ENCODE measurements around the gene DNAJB1. TPM values are rescaled to one million over a fixed set of nuclear protein-coding genes. Genes with fewer than 3 reads are reported as not detected.
A peak's percentile ranks its signal among the peaks of the same experiment; 100 is the strongest.

Gene DNAJB1
- total RNA-seq, 1 experiment from 2014 or later: 79.5 TPM

GRCh38 chr19:14561847-14562351, 43.7 kb upstream of the DNAJB1 start:
- ChIA-PET POLR2A (no interaction called here), CTCF (no interaction called here)
- no peak for TF ChIP-seq CTCF (IDR thresholded peaks at IDR 0.05; ENCODE audit: insufficient read depth in 1 of 2, low read depth in 1 of 2, low read length in 1 of 2, severe bottlenecking in 1 of 2, unreplicated experiment in 1 of 2)
- Mint-ChIP-seq H3K4me1 (ENCODE audit: low read depth, unreplicated experiment) (no peaks in the 10 kb centered on the region), H3K4me3 (ENCODE audit: unreplicated experiment) (no peak overlapping the region), H3K27me3 (ENCODE audit: insufficient read depth, unreplicated experiment) (no peaks in the 10 kb centered on the region), H3K27ac (ENCODE audit: unreplicated experiment) (peak overlapping the region; percentile 55), H3K9me3 (ENCODE audit: unreplicated experiment) (no peaks in the 10 kb centered on the region), H3K36me3 (ENCODE audit: insufficient read depth, unreplicated experiment) (peaks cover 40% of the 10 kb centered on the region)
- H3K9me3 ChIP-seq: no peaks in the 10 kb centered on the region
- intact Hi-C loops (cut with micrococcal nuclease; ENCODE audit: unreplicated experiment): no loop called here
- no peak for DNase-seq
- no peaks in the 10 kb centered on the region for H3K4me1 ChIP-seq
- BruUV-seq (replicated peaks): no TSS peak
- no peaks in the 10 kb centered on the region for H3K27me3 ChIP-seq (replicated peaks; ENCODE audit: control insufficient read depth, insufficient read depth, low read length)
- H3K4me3 ChIP-seq (ENCODE audit: low read depth, low read length): no peak overlapping the region
- H3K36me3 ChIP-seq (ENCODE audit: control insufficient read depth, insufficient read depth, low read length): peaks cover 1% of the 10 kb centered on the region; the same call in 1 of the 2 replicates

GRCh38 chr19:14561249-14561648, 43.1 kb upstream of the DNAJB1 start:
- H3K36me3 ChIP-seq (ENCODE audit: control insufficient read depth, insufficient read depth, low read length): peaks cover 2% of the 10 kb centered on the region; the same call in 1 of the 2 replicates

GRCh38 chr19:14560776-14561108, 42.5 kb upstream of the DNAJB1 start:
- H3K27ac Mint-ChIP-seq (ENCODE audit: unreplicated experiment): no peak overlapping the region
- no peaks in the 10 kb centered on the region for H3K27me3 ChIP-seq (replicated peaks; ENCODE audit: control insufficient read depth, insufficient read depth, low read length)
- no peak for DNase-seq
- peaks cover 43% of the 10 kb centered on the region for H3K36me3 Mint-ChIP-seq (ENCODE audit: insufficient read depth, unreplicated experiment)
- H3K27me3 Mint-ChIP-seq (ENCODE audit: insufficient read depth, unreplicated experiment): no peaks in the 10 kb centered on the region
- CTCF ChIA-PET: no interaction called here
- H3K4me3 Mint-ChIP-seq (ENCODE audit: unreplicated experiment): no peak overlapping the region
- BruUV-seq (replicated peaks): no TSS peak
- H3K9me3 ChIP-seq: no peaks in the 10 kb centered on the region
- H3K4me1 Mint-ChIP-seq (ENCODE audit: low read depth, unreplicated experiment): no peaks in the 10 kb centered on the region
- TF ChIP-seq CTCF (IDR thresholded peaks at IDR 0.05; ENCODE audit: insufficient read depth in 1 of 2, low read depth in 1 of 2, low read length in 1 of 2, severe bottlenecking in 1 of 2, unreplicated experiment in 1 of 2): no peak
- POLR2A ChIA-PET: no interaction called here
- no peak overlapping the region for H3K4me3 ChIP-seq (ENCODE audit: low read depth, low read length)
- intact Hi-C loops (cut with micrococcal nuclease; ENCODE audit: unreplicated experiment): no loop called here
- H3K4me1 ChIP-seq: no peaks in the 10 kb centered on the region
- peaks cover 2% of the 10 kb centered on the region; the same call in 1 of the 2 replicates for H3K36me3 ChIP-seq (ENCODE audit: control insufficient read depth, insufficient read depth, low read length)
- no peaks in the 10 kb centered on the region for H3K9me3 Mint-ChIP-seq (ENCODE audit: unreplicated experiment)

More at GRCh38 chr19:14561249-14561648, 43.1 kb upstream of the DNAJB1 start:
- Histone ChIP-seq H3K4me3 (ENCODE audit: low read depth, low read length) (no peak overlapping the region), H3K4me1 (no peaks in the 10 kb centered on the region), H3K9me3 (no peaks in the 10 kb centered on the region), H3K27me3 (replicated peaks; ENCODE audit: control insufficient read depth, insufficient read depth, low read length) (no peaks in the 10 kb centered on the region)
- BruUV-seq (replicated peaks): no TSS peak
- no peaks in the 10 kb centered on the region for H3K27me3 Mint-ChIP-seq (ENCODE audit: insufficient read depth, unreplicated experiment)
- no peak for TF ChIP-seq CTCF (IDR thresholded peaks at IDR 0.05; ENCODE audit: insufficient read depth in 1 of 2, low read depth in 1 of 2, low read length in 1 of 2, severe bottlenecking in 1 of 2, unreplicated experiment in 1 of 2)
- ChIA-PET CTCF (no interaction called here), POLR2A (no interaction called here)
- DNase-seq: no peak
- intact Hi-C loops (cut with micrococcal nuclease; ENCODE audit: unreplicated experiment): no loop called here
- H3K27ac Mint-ChIP-seq (ENCODE audit: unreplicated experiment): peak overlapping the region; percentile 55
- no peak overlapping the region for H3K4me3 Mint-ChIP-seq (ENCODE audit: unreplicated experiment)
- no peaks in the 10 kb centered on the region for H3K4me1 Mint-ChIP-seq (ENCODE audit: low read depth, unreplicated experiment)
- H3K9me3 Mint-ChIP-seq (ENCODE audit: unreplicated experiment): no peaks in the 10 kb centered on the region
- H3K36me3 Mint-ChIP-seq (ENCODE audit: insufficient read depth, unreplicated experiment): peaks cover 47% of the 10 kb centered on the region
